Brain microvascular endothelial cell (primary cell): ENCODE results near the gene FRYL.

Source experiments
- DNase-seq: peaks from one replicate; pipeline ENCODE4 v3.0.0-alpha.2; 2020
- H3K27ac ChIP-seq: fragments of 250-450 bp; sonication (Bioruptor Pico); 2 replicates; pipeline ENCODE4 v1.5.1; 2020; ENCODE audit warnings: mild to moderate bottlenecking, moderate library complexity
- H3K27me3 ChIP-seq: fragments of 250-450 bp; sonication (Bioruptor Pico); replicated peaks from 2 replicates; pipeline ENCODE4 v1.5.1; 2020; ENCODE audit warnings: mild to moderate bottlenecking
- H3K36me3 ChIP-seq: fragments of 250-450 bp; sonication (Bioruptor Pico); replicated peaks from 2 replicates; pipeline ENCODE4 v1.5.1; 2020; ENCODE audit warnings: mild to moderate bottlenecking
- H3K4me3 ChIP-seq: 2 replicates; pipeline ENCODE4 v1.5.1; 2011; ENCODE audit warnings: low read depth, mild to moderate bottlenecking, control low read depth, low read length, moderate library complexity
- CTCF ChIP-seq: IDR thresholded peaks from 2 replicates; pipeline ENCODE4 v1.5.1; 2011; ENCODE audit warnings: low read depth, mild to moderate bottlenecking, moderate library complexity, low read length, control low read depth, inconsistent platforms; ENCODE audit errors: missing control alignments
- in situ Hi-C: cut with HindIII; loops from 2 replicates; pipeline ENCODE4 v1.10.0; 2017; ENCODE audit warnings: low sequenced_read_pairs, low pct_ligation_motif_present

FRYL gene

DNA sequence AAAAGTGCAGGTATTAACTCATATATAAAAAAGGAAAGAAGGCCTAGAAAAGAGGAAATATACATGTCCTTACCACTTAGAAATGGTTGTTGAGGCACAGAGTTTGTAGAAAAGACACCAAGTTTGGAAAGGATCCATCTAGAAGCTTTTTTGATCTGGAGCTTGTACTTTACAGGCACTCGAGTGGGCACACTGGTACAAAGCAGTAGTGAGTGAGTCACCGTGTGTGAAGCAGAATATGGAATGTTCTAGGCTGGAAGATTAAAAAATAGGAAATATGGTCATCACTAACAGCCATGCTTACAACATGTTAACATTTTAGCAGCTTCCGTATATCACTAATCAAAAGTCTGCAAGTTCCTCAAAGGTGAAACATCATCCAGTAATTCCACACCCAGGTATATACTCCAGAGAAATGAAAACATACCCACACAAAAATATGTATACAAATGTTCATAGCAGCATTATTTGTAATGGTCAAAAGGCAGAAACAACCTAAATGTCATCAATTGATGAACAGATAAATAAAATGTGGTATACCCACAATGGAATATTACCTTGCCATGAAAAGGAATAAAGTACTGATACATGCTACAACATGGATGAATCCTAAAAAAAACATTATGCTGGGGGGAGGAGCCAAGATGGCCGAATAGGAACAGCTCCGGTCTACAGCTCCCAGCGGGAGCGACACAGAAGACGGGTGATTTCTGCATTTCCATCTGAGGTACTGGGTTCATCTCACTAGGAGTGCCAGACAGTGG, 69.5 kb downstream of the FRYL start:
- no peak overlapping the region for H3K4me3 ChIP-seq
- no peak for TF ChIP-seq CTCF
- H3K27ac ChIP-seq: no peak overlapping the region
- in situ Hi-C loops: no loop called here
- H3K27me3 ChIP-seq: no peaks in the 10 kb centered on the region
- DNase-seq: no peak
- H3K36me3 ChIP-seq: no peaks in the 10 kb centered on the region

GRCh38 chr4:48709901-48710300, 70.2 kb downstream of the FRYL start:
- in situ Hi-C loops: no loop called here
- no peak for DNase-seq
- TF ChIP-seq CTCF: no peak
- no peaks in the 10 kb centered on the region for H3K36me3 ChIP-seq
- no peak overlapping the region for H3K27ac ChIP-seq
- no peak overlapping the region for H3K4me3 ChIP-seq
- no peaks in the 10 kb centered on the region for H3K27me3 ChIP-seq

GRCh38 chr4:48708610-48709009, 71.5 kb downstream of the FRYL start:
- in situ Hi-C loops: no loop called here
- no peak for TF ChIP-seq CTCF
- no peak for DNase-seq

GRCh38 chr4:48706736-48707135, 73.3 kb downstream of the FRYL start:
- DNase-seq: no peak
- TF ChIP-seq CTCF: no peak
- H3K27ac ChIP-seq: no peak overlapping the region
- H3K27me3 ChIP-seq: no peaks in the 10 kb centered on the region
- in situ Hi-C loops: no loop called here
- no peaks in the 10 kb centered on the region for H3K36me3 ChIP-seq
- no peak overlapping the region for H3K4me3 ChIP-seq

More at GRCh38 chr4:48708610-48709009, 71.5 kb downstream of the FRYL start:
- Histone ChIP-seq H3K4me3 (no peak overlapping the region), H3K27ac (no peak overlapping the region), H3K36me3 (no peaks in the 10 kb centered on the region), H3K27me3 (no peaks in the 10 kb centered on the region)

DNA sequence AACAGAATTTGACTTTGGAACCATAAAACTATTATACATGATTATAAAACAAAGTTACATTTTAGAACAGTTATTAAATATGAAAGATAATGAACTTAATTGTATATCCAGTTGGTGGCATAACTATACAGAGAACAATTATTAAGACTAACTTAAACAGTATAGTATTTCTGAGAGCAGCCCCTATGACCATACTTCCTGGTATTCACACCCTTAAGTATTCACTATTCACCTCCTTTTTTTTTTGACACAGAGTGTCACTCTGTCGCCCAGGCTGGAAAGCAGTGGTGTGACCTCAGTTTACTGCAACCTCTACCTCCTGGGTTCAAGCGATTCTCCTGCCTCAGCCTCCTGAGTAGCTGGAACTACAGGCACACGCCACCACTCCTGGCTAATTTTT, 74.5 kb downstream of the FRYL start:
- TF ChIP-seq CTCF: no peak
- no peaks in the 10 kb centered on the region for H3K27me3 ChIP-seq
- in situ Hi-C loops: no loop called here
- no peaks in the 10 kb centered on the region for H3K36me3 ChIP-seq
- H3K27ac ChIP-seq: no peak overlapping the region
- no peak for DNase-seq
- no peak overlapping the region for H3K4me3 ChIP-seq
